DMS114 treated with DMSO at 0.1 percent for 48 hours (cell line): ENCODE results near the gene IQCF6.
"Not testable (repeated sequence)": the region's sequence is repeated elsewhere in the genome, so short reads cannot be mapped to it uniquely, and the experiment has no call there.

ENCODE experiments used
- DNase-seq: peaks from one replicate; lab custom pipeline; 2025; ENCODE audit not compliant: unreplicated experiment; lab: John Stamatoyannopoulos, UW

The IQCF6 gene

GRCh38 chr3:51773529-51774056 lies 5.4 kb downstream of the IQCF6 start:
- no peak for DNase-seq

GRCh38 chr3:51759203-51759602 lies 19.8 kb downstream of the IQCF6 start:
- DNase-seq = no peak

DNA sequence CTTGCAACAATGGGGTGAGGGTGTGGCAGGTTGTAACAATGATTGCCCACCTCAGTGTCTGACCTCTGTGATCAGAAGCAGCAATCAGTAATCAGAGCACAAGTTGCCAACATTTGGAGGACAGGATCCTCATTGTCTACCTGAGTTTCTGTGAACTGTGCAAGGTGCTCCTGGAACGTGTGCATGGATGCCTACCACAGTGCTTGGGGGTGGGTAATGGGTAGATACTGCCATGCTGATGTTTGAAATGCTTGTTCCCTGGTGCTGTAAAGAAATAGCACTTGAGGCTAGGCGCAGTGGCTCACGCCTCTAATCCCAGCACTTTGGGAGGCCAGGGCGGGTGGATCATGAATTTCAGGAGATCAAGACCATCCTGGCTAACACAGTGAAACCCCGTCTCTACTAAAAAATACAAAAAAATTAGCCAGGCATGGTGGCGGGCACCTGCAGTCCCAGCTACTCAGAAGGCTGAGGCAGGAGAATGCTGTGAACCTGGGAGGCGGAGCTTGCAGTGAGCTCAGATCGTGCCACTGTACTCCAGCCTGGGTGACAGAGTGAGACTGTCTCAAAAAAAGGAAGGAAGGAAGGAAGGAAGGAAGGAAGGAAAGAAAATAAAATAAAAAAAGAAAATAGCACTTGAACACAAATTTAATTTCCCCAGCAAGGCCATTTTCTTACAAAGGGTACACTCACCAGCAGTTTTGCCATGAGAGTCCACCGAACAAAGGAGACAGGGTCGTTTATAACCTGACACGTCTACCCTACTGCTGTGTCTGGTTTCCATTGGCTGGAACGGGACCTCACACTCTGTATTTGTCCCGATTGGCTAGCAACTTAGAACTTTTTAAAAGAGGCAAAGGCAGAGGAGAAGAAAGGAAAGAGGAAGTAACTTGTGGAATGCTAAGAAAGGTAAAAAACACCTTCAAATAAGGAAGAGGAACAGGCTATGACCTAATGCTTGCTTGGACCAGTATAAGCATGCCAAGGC lies 25.0 kb downstream of the IQCF6 start:
- DNase-seq = not testable (repeated sequence)

DNA sequence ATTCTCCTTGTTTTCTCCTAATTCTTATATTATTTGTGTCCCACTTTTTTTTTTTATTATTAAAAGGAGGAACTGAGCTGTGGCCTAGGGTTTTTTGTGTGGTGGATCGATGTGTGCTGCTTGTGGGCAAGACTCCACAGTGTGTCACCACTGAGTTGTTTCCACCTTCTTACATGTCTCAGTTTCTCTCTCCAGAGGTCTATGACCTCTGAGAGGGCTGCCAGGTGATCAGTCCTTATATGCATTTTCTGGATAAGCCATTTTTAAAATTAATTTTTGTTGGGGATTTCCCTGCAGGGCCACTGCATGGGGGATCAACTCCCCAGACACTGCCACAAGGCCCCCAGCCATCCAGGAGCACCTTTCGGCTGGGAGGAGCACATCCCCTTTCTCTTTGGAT lies 27.8 kb downstream of the IQCF6 start:
- no peak for DNase-seq

DNA sequence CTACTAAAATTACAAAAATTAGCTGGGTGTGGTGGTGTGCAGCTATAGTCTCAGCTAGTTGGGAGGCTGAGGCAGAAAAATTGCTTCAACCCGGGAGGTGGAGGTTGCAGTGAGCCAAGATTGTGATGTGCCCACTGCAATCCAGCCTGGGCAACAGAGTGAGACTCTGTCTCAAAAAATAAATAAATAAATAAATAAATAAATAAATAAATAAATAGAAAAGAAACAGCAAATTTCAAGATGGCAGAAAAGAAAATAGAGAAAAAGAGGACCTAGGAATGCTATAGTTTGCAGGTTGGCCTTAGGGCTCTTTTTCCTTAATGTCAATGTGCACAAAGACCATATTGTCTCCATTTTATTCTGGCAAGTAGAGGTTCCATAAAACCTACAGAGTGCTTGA lies 28.2 kb downstream of the IQCF6 start:
- no peak for DNase-seq

DNA sequence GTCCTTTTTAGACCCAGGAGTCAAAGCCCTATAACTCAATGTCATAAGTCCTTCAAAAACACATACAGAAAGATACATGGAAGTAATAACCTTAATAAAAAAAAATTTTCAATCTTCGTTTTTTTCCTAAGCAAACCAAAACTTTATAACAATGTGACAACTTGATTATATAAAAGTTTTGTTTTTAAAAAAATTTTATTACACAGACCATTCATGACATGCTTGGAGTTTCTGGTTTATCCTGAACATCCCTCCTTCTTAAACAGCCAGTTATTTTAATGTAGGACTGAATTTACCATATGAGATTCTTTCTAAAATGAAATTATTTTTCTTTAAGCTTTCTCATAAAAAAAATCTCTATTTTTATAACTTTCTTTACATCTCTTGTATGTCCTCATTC lies 30.7 kb downstream of the IQCF6 start:
- DNase-seq = no peak

- no peak for DNase-seq
These were observed 31.2 kb downstream of the IQCF6 start for GRCh38 chr3:51747840-51748239.

- DNase-seq = not testable (repeated sequence)
These were observed 36.1 kb downstream of the IQCF6 start for GRCh38 chr3:51742978-51743377.

DNA sequence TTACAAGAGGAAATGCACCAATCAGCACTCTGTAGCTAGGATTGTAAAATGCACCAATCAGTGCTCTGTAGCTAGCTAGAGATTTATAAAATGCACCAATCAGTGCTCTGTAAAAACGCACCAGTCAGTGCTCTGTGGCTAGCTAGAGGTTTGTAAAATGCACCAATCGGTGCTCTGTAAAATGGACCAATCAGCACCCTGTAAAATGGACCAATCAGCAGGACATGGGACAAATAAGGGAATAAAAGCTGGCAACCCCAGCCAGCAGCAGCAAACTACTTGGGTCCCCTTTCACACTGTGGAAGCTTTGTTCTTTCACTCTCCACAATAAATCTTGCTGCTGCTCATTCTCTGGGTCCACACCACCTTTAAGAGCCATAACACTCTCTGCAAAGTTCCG lies 36.7 kb downstream of the IQCF6 start:
- DNase-seq = not testable (repeated sequence)

- no peak for DNase-seq
These were observed 39.9 kb downstream of the IQCF6 start for GRCh38 chr3:51739110-51739509.

- no peak for DNase-seq
These were observed 43.1 kb downstream of the IQCF6 start for GRCh38 chr3:51735950-51736349.

DNA sequence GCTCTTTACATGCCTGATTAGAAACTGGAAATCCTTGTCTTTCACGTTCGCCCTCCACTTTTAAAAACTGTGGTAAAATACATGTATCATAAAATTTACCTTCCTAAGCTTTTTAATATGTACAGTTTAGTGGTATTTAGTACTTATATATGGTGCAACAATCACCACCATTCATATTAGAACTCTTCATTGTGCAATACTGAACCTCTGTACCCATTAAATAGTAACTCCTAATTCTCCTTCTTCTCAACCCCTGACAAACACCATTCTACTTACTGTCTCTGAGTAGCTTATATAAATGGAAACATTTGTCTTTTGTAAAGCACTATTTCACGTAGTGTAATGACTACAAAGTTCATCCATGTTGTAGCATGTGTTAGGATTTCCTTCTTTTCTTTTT lies 44.0 kb downstream of the IQCF6 start:
- DNase-seq = no peak

- DNase-seq = no peak
These were observed 44.5 kb downstream of the IQCF6 start for GRCh38 chr3:51734572-51734907.

- no peak for DNase-seq
These were observed 45.0 kb downstream of the IQCF6 start for GRCh38 chr3:51733859-51734571.

- DNase-seq = no peak
These were observed 49.9 kb downstream of the IQCF6 start for GRCh38 chr3:51729042-51729633.
